T-helper 2 cell treated with Interferon-gamma antibody and Interleukin-4, amounts not matched to agents 5 μg/mL and 100 μg/mL, for 36 hours (primary cell): ENCODE results near the gene LYST.

Experiments used
- DNase-seq: peaks from one replicate; pipeline ENCODE4 v3.0.0; 2021; ENCODE audit warnings: low spot score
- H3K27ac Mint-ChIP-seq: one replicate; pipeline ENCODE4 v1.8.0; 2021; ENCODE audit warnings: mild to moderate bottlenecking, mixed read lengths
- H3K27me3 Mint-ChIP-seq: one replicate; pipeline ENCODE4 v1.8.0; 2021; ENCODE audit warnings: low read depth, mixed read lengths
- H3K36me3 Mint-ChIP-seq: one replicate; pipeline ENCODE4 v1.8.0; 2021; ENCODE audit warnings: low read depth, mixed read lengths
- H3K4me1 Mint-ChIP-seq: one replicate; pipeline ENCODE4 v1.8.0; 2021; ENCODE audit warnings: low read depth, mixed read lengths
- H3K4me3 Mint-ChIP-seq: one replicate; pipeline ENCODE4 v1.8.0; 2022; ENCODE audit warnings: mild to moderate bottlenecking, moderate library complexity, mixed read lengths
- H3K9me3 Mint-ChIP-seq: one replicate; pipeline ENCODE4 v1.8.0; 2021; ENCODE audit warnings: mixed read lengths

LYST gene

DNA sequence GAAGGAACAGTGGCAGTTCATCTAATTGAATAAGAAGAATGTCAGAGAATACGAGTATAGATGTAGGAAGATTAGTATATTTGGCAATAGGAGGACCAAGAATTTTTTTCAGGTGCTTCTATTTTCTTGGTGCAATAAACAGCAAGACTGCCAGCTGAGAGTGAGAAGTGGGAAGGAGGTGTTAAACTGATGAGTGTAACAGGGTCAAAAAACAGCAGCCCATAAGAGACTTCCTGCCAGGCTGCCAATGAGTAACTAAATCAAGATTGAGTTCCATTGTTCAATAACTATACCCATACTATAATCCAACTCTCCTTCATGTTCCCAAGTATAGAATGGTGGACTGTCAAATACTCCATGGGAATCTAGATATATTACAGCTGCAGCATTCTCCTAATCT lies 28.7 kb downstream of the LYST start:
- H3K9me3 Mint-ChIP-seq, result no peaks in the 10 kb centered on the region

DNA sequence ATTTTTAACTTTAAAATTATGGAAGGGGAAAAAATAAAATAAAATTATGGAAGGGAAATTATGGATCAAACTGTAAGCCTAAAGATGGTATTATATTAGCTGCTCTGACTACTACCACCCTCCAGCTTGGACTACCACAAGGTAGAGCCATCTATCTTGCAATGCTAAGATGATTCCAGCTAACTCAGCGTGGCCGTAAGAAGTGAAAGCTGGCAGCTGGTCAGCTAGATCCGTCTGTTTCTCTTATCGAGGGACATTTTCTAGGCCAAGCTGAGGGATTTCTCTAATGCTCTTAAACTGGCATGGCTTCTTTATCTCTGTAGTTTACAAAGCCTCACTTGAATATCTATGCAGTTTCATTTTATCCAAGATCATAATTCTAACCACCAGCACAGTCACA lies 31.5 kb downstream of the LYST start:
- H3K4me3 Mint-ChIP-seq, result no peak overlapping the region
- H3K27me3 Mint-ChIP-seq, result no peaks in the 10 kb centered on the region
- H3K9me3 Mint-ChIP-seq, result no peaks in the 10 kb centered on the region
- peaks cover 2% of the 10 kb centered on the region for H3K36me3 Mint-ChIP-seq
- peaks cover 4% of the 10 kb centered on the region for H3K4me1 Mint-ChIP-seq
- DNase-seq, result no peak
- H3K27ac Mint-ChIP-seq, result no peak overlapping the region

More for the DNA sequence above, 28.7 kb downstream of the LYST start:
- H3K27ac Mint-ChIP-seq, result no peak overlapping the region
- peaks cover 9% of the 10 kb centered on the region for H3K4me1 Mint-ChIP-seq
- H3K27me3 Mint-ChIP-seq, result no peaks in the 10 kb centered on the region
- H3K4me3 Mint-ChIP-seq, result no peak overlapping the region
- no peak for DNase-seq
- peaks cover 2% of the 10 kb centered on the region for H3K36me3 Mint-ChIP-seq

- no peak for DNase-seq
- H3K36me3 Mint-ChIP-seq, result no peaks in the 10 kb centered on the region
- no peak overlapping the region for H3K27ac Mint-ChIP-seq
- no peak overlapping the region for H3K4me3 Mint-ChIP-seq
- H3K9me3 Mint-ChIP-seq, result no peaks in the 10 kb centered on the region
- peaks cover 4% of the 10 kb centered on the region for H3K4me1 Mint-ChIP-seq
- no peaks in the 10 kb centered on the region for H3K27me3 Mint-ChIP-seq
Observed at GRCh38 chr1:235834620-235835019, 32.1 kb downstream of the LYST start.

- Mint-ChIP-seq H3K9me3 (no peaks in the 10 kb centered on the region), H3K27ac (no peak overlapping the region)
Observed at GRCh38 chr1:235832011-235832410, 34.7 kb downstream of the LYST start.

DNA sequence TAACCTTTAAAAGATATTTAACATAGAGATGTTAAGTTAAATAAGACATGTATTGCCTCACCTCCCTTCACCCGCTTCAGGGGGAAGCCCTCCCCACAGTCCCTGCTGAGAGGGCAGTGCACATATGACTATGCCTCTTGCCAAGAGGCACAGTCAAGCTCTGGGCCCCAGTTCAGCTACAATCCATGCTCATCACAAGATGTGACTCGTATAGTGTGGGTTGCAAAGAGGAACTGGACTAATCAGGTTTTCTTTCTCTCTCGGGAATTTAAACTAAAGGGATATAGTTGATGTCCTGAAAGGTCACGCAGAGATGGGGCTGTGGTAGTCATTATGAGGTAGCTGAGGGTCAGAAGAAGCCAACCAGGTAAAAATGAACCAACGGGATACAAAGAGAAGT lies 35.6 kb downstream of the LYST start:
- Mint-ChIP-seq H3K4me1 (no peaks in the 10 kb centered on the region), H3K9me3 (no peaks in the 10 kb centered on the region), H3K27ac (no peak overlapping the region), H3K27me3 (no peaks in the 10 kb centered on the region), H3K4me3 (no peak overlapping the region), H3K36me3 (peaks cover 5% of the 10 kb centered on the region)
- peak; percentile 56 for DNase-seq

More at GRCh38 chr1:235832011-235832410, 34.7 kb downstream of the LYST start:
- H3K36me3 Mint-ChIP-seq, result peaks cover 5% of the 10 kb centered on the region
- H3K4me3 Mint-ChIP-seq, result no peak overlapping the region
- H3K27me3 Mint-ChIP-seq, result no peaks in the 10 kb centered on the region
- DNase-seq, result no peak
- no peaks in the 10 kb centered on the region for H3K4me1 Mint-ChIP-seq

DNA sequence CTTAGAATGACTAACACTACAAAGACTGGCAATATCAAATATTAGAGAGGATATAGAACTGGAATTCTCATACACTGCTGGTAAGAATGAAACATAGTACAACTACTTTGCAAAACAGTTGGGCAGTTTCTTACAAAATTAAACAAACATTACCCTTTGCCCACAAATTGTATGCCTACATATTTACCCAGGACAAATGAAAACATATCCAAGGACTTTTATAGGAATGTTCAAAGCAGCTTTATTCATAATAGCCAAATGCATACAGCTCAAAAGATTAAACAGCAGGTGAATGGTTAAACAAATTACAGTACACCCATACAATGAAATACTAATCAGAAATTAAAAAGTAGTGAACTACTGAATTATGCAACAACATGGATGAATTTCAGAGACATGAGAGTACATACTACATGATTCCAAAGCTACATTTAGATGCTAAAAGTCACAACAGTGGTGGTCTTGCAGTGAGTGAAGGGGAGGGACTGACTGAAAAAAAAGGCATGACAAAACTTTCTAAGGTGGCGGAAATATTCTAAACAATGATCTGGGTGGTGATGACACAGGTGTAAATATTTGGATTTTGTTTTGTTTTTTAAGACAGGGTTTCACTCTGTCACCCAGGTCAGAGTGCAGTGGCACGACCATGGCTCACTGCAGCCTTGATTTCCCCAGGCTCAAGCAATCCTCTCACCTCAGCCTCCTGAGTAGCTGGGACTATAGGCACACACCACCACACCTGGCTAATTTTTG lies 40.4 kb downstream of the LYST start:
- no peak overlapping the region for H3K4me3 Mint-ChIP-seq
- no peaks in the 10 kb centered on the region for H3K9me3 Mint-ChIP-seq
- no peaks in the 10 kb centered on the region for H3K27me3 Mint-ChIP-seq
- no peak for DNase-seq
- H3K4me1 Mint-ChIP-seq, result no peaks in the 10 kb centered on the region
- peaks cover 9% of the 10 kb centered on the region for H3K36me3 Mint-ChIP-seq
- no peak overlapping the region for H3K27ac Mint-ChIP-seq

DNA sequence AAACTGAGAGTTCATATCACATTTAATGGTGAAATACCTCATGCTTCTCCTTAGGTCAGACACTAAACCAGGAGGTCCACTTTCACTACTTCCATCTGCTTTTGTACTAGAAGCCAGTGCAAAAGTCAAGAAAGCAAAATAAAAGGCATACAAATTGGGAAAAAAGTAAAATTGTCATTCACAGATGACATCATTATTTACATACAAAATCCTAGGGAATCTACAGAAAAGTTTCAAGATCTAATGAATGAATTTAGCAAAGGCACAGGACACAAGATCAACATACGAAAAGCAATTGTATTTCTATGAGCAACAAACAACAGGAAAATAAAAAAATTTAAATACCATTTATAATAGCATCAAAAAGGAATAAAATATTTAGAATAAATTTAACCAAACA lies 41.5 kb downstream of the LYST start:
- H3K4me3 Mint-ChIP-seq, result no peak overlapping the region
- no peak for DNase-seq
- peaks cover 9% of the 10 kb centered on the region for H3K36me3 Mint-ChIP-seq
- H3K4me1 Mint-ChIP-seq, result no peaks in the 10 kb centered on the region
- H3K27me3 Mint-ChIP-seq, result no peaks in the 10 kb centered on the region
- no peak overlapping the region for H3K27ac Mint-ChIP-seq
- no peaks in the 10 kb centered on the region for H3K9me3 Mint-ChIP-seq

GRCh38 chr1:235823684-235824083 lies 43.0 kb downstream of the LYST start:
- H3K4me3 Mint-ChIP-seq, result no peak overlapping the region
- H3K27ac Mint-ChIP-seq, result no peak overlapping the region
- H3K4me1 Mint-ChIP-seq, result no peaks in the 10 kb centered on the region
- no peaks in the 10 kb centered on the region for H3K9me3 Mint-ChIP-seq
- no peak for DNase-seq
- no peaks in the 10 kb centered on the region for H3K27me3 Mint-ChIP-seq
- H3K36me3 Mint-ChIP-seq, result peaks cover 9% of the 10 kb centered on the region

DNA sequence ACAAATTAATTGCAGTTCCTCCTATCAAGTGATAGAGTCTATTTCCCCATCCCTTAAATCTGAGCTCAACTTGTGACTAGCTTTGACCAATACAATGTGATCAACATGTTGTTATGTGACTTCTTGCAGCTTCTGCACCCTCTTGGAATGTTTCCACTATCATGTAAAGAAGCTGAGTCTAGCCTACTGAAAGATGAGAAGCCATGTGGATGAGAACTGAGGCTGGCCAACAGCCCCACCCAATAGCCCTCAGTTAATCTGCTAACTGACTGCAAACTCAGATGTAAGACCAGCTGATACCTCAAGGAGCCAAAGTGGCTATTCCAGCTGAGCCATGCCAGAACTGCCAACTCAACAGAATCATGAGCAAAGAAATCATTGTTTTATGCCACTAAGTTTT lies 44.0 kb downstream of the LYST start:
- Mint-ChIP-seq H3K27me3 (no peaks in the 10 kb centered on the region), H3K27ac (no peak overlapping the region), H3K4me1 (no peaks in the 10 kb centered on the region), H3K4me3 (no peak overlapping the region), H3K36me3 (peaks cover 5% of the 10 kb centered on the region), H3K9me3 (no peaks in the 10 kb centered on the region)
- no peak for DNase-seq

DNA sequence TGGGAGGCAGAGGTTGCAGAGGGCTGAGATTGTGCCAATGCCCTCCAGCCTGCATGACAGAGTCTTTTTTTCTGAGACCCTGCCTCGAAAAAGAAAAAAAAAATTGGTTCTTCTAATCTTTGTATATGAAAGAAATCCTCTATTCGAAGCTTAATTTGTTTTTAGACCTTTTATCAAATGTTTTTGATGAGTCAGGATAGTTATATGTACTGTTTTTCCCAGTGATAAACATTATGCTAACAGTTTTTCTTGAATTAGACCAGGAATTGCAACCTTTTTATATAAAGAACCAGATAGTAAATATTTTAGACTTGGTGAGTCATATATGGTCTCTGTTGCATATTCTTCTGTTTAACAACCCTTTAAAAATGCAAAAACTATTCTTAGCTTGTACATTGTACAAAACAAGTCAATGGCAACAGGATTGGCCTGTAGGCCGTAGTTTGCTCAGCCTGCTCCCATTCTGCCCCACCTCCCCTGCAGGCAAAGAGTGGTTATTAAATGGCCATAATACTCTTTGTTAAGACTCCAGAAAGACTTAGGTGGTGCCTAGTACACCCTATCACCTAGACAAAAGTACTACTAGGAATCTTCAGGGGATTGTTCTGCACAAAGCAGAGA lies 45.2 kb downstream of the LYST start:
- Mint-ChIP-seq H3K4me3 (no peak overlapping the region), H3K4me1 (peaks cover 8% of the 10 kb centered on the region), H3K27me3 (no peaks in the 10 kb centered on the region), H3K36me3 (peaks cover 5% of the 10 kb centered on the region), H3K27ac (no peak overlapping the region), H3K9me3 (no peaks in the 10 kb centered on the region)
- no peak for DNase-seq

DNA sequence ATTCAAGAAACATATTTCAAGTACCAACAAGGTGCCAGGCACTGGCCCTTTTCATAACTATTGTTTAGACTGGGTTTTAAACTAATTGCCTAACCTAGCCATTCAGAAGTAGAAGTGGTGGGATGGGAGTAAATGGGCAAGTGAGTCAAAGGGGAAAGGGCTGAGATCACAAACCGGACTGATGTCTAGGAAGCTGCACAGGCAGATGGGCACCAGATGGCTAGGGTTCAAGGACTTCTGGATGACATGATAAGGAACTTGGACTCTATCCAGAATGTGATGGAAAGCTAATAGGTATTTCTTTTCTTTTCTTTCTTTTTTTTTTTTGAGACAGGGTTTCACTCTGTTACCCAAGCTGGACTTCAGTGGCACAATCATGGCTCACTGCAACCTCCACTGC lies 46.6 kb downstream of the LYST start:
- Mint-ChIP-seq H3K36me3 (peaks cover 2% of the 10 kb centered on the region), H3K9me3 (no peaks in the 10 kb centered on the region), H3K27me3 (no peaks in the 10 kb centered on the region), H3K4me1 (peaks cover 8% of the 10 kb centered on the region), H3K4me3 (no peak overlapping the region), H3K27ac (no peak overlapping the region)
- DNase-seq, result no peak

DNA sequence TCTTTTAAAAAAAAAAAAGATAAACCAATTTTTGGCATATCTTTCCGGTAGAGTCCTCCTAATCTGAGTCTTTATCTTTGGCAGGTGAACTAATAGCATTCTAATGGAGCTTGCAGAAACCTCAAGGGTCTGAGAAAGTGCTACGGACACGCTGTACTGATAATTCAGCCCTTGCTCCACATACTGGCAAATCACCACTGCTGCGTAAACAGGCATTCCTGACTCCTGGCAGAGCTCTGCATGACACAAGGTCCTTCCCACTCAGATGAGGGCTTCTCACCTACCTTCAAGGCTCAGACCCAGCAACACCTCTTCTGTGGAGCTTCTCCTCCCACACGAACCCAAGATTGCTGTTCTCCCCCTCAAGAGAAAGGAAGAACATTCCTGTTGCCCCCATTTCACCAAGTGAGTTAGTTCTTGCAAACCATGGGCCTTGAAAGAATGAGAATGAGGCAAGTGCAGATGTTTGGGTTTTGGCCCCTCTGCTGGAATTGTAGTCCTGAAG lies 48.0 kb downstream of the LYST start:
- no peaks in the 10 kb centered on the region for H3K9me3 Mint-ChIP-seq
- H3K4me3 Mint-ChIP-seq, result no peak overlapping the region
- DNase-seq, result no peak
- no peak overlapping the region for H3K27ac Mint-ChIP-seq
- H3K27me3 Mint-ChIP-seq, result no peaks in the 10 kb centered on the region
- H3K36me3 Mint-ChIP-seq, result peaks cover 2% of the 10 kb centered on the region
- H3K4me1 Mint-ChIP-seq, result peaks cover 8% of the 10 kb centered on the region

GRCh38 chr1:235817101-235817728 lies 49.5 kb downstream of the LYST start:
- no peaks in the 10 kb centered on the region for H3K9me3 Mint-ChIP-seq
- no peak overlapping the region for H3K4me3 Mint-ChIP-seq
- no peak for DNase-seq
- H3K4me1 Mint-ChIP-seq, result peaks cover 8% of the 10 kb centered on the region
- H3K36me3 Mint-ChIP-seq, result peaks cover under 1% of the 10 kb centered on the region
- no peaks in the 10 kb centered on the region for H3K27me3 Mint-ChIP-seq
- no peak overlapping the region for H3K27ac Mint-ChIP-seq

DNA sequence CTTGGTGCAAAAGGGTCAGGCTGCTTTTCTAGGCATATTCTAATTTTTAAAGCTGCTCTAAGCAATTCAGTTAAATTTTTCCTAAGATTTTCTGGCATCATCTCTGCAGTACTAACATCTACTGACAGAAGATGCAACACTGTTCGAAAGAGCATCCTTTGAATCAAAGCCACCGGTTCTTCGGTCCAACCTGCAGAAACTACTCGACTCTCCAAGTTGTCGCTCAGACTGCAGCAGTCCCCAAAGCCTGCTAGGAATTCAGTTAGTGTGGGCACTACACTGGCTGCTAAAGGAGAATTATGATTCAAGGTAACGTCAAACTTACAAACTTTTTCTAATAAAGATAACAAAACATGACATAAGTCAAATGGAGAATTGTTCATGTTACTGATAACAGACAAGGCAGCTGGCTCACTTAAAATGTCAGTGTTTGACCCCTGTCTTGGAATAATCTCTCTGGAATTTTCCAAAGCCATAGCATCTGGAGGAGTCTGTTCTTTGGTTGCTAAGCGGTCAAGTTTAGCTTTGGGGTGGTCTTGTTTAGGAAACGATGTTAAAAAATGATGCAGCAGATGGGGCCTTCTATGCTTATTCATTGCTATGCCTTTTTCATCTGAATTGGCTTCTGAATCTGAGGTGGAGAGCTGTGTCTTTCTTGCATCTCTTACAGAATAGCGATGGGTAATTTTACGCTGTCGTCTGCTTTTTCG lies 56.9 kb downstream of the LYST start:
- Mint-ChIP-seq H3K27ac (no peak overlapping the region), H3K9me3 (no peaks in the 10 kb centered on the region), H3K27me3 (no peaks in the 10 kb centered on the region), H3K4me3 (no peak overlapping the region), H3K36me3 (peaks cover 2% of the 10 kb centered on the region), H3K4me1 (no peaks in the 10 kb centered on the region)
- DNase-seq, result no peak
